ENCODE measurements around the gene TASP1.
"Not testable (repeated sequence)": the region's sequence is repeated elsewhere in the genome, so short reads cannot be mapped to it uniquely, and the experiment has no call there.

Gene TASP1

GRCh38 chr20:13618456-13618855 lies 20.3 kb downstream of the TASP1 start:
- not testable (repeated sequence) for H3K27ac ChIP-seq (ENCODE audit: low read depth in 2 of 2, low read length in 2 of 2); H3K4me1 ChIP-seq (ENCODE audit: control insufficient read depth in 2 of 2, insufficient read depth in 2 of 2, low read length in 2 of 2); H3K9ac ChIP-seq (ENCODE audit: low read depth in 1 of 2, low read length in 2 of 2); H3K9me3 ChIP-seq (ENCODE audit: control insufficient read depth in 2 of 2, low read length in 2 of 2); H3K27me3 ChIP-seq (ENCODE audit: control insufficient read depth in 2 of 2, insufficient read depth in 2 of 2, low read length in 2 of 2); H3K36me3 ChIP-seq (ENCODE audit: control insufficient read depth in 2 of 2, insufficient read depth in 2 of 2, low read length in 2 of 2); H3K4me3 ChIP-seq (ENCODE audit: low read length in 2 of 2)

GRCh38 chr20:13617585-13617984 lies 21.1 kb downstream of the TASP1 start:
- H3K36me3 ChIP-seq (ENCODE audit: control insufficient read depth in 2 of 2, insufficient read depth in 2 of 2, low read length in 2 of 2); H3K9me3 ChIP-seq (ENCODE audit: control insufficient read depth in 2 of 2, low read length in 2 of 2); H3K27me3 ChIP-seq (ENCODE audit: control insufficient read depth in 2 of 2, insufficient read depth in 2 of 2, low read length in 2 of 2); H3K27ac ChIP-seq (ENCODE audit: low read depth in 2 of 2, low read length in 2 of 2); H3K4me3 ChIP-seq (ENCODE audit: low read length in 2 of 2); H3K4me1 ChIP-seq (ENCODE audit: control insufficient read depth in 2 of 2, insufficient read depth in 2 of 2, low read length in 2 of 2); H3K9ac ChIP-seq (ENCODE audit: low read depth in 1 of 2, low read length in 2 of 2): not testable (repeated sequence)

DNA sequence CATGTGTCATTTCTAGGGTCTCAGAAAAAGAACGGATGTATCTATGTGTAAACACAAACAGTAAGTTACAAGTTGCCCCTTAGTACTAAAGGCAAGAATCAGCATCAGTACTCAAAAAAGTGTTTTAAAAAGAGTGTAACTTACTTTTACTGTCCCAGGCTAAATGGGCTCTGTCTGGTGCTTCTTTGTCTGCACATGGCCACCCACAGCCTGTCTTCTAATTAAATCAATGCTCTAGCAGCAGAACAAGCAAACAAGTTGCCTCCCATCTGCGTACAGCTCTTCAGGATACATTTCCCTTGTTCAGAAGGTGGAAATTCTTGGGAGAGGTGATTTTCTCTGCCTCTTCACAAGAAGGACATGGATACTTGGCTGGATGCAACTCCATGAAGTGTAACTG lies 22.0 kb downstream of the TASP1 start:
- not testable (repeated sequence) for H3K27me3 ChIP-seq (ENCODE audit: control insufficient read depth in 2 of 2, insufficient read depth in 2 of 2, low read length in 2 of 2); H3K4me1 ChIP-seq (ENCODE audit: control insufficient read depth in 2 of 2, insufficient read depth in 2 of 2, low read length in 2 of 2); H3K4me3 ChIP-seq (ENCODE audit: low read length in 2 of 2); H3K9me3 ChIP-seq (ENCODE audit: control insufficient read depth in 2 of 2, low read length in 2 of 2); H3K36me3 ChIP-seq (ENCODE audit: control insufficient read depth in 2 of 2, insufficient read depth in 2 of 2, low read length in 2 of 2); H3K9ac ChIP-seq (ENCODE audit: low read depth in 1 of 2, low read length in 2 of 2); H3K27ac ChIP-seq (ENCODE audit: low read depth in 2 of 2, low read length in 2 of 2)

- H3K4me3 ChIP-seq (ENCODE audit: low read length in 2 of 2), result no peak overlapping the region
- no peak overlapping the region for H3K27ac ChIP-seq (ENCODE audit: low read depth in 2 of 2, low read length in 2 of 2)
- no peaks in the 10 kb centered on the region for H3K27me3 ChIP-seq (ENCODE audit: control insufficient read depth in 2 of 2, insufficient read depth in 2 of 2, low read length in 2 of 2)
- no peak overlapping the region for H3K9ac ChIP-seq (ENCODE audit: low read depth in 1 of 2, low read length in 2 of 2)
- no peaks in the 10 kb centered on the region for H3K9me3 ChIP-seq (ENCODE audit: control insufficient read depth in 2 of 2, low read length in 2 of 2)
- H3K36me3 ChIP-seq (ENCODE audit: control insufficient read depth in 2 of 2, insufficient read depth in 2 of 2, low read length in 2 of 2), result peaks cover 0 to 5% of the 10 kb centered on the region in 2 donors
- no peaks in the 10 kb centered on the region for H3K4me1 ChIP-seq (ENCODE audit: control insufficient read depth in 2 of 2, insufficient read depth in 2 of 2, low read length in 2 of 2)
These were observed 24.8 kb downstream of the TASP1 start for GRCh38 chr20:13613917-13614316.

DNA sequence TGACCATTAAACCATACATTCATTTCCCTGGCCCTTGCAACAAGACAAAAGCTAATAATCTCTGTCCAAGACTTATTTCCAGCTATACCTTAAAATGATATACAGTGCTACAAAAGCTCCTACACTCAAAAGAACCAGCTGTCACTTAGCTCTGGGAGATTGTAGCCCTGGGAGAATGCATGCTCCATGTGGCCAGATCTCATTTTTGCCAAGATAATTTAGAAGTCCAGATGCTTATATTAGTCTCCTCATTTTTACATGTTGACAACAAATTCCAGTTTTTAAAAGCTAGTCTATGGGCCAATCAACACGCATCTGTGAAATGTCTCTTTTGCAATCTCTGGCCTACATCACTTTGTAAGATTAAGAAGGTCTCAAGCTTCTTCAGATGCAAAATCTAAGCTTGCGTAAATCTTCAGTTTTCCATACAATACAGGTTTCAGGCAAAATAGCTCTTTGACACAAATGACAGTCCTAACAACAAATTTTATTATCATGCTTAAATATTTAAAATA lies 27.1 kb downstream of the TASP1 start:
- Histone ChIP-seq H3K4me3 (ENCODE audit: low read length in 2 of 2) (no peak overlapping the region), H3K4me1 (ENCODE audit: control insufficient read depth in 2 of 2, insufficient read depth in 2 of 2, low read length in 2 of 2) (no peaks in the 10 kb centered on the region), H3K9ac (ENCODE audit: low read depth in 1 of 2, low read length in 2 of 2) (no peak overlapping the region), H3K27ac (ENCODE audit: low read depth in 2 of 2, low read length in 2 of 2) (no peak overlapping the region), H3K9me3 (ENCODE audit: control insufficient read depth in 2 of 2, low read length in 2 of 2) (no peaks in the 10 kb centered on the region), H3K27me3 (ENCODE audit: control insufficient read depth in 2 of 2, insufficient read depth in 2 of 2, low read length in 2 of 2) (no peaks in the 10 kb centered on the region), H3K36me3 (ENCODE audit: control insufficient read depth in 2 of 2, insufficient read depth in 2 of 2, low read length in 2 of 2) (peaks cover 0 to 5% of the 10 kb centered on the region in 2 donors)

DNA sequence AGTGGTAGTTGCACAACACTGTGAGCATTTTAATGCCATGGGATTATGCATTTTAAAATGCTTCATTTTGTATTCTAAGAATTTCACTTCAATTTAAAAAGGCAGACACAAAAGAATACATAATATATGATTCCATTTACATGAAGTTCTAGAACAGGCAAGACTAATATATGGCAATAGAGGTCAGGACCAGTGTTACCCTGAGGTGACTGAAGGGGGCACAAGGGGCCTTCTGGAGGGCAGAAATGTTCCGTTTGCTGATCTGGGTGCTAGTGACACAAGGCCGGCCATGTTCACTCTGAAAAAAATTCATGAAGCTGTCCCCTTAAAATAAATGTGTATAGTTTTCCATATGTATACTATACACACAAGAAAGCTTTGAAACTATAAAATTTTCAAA lies 28.5 kb downstream of the TASP1 start:
- Histone ChIP-seq H3K36me3 (ENCODE audit: control insufficient read depth in 2 of 2, insufficient read depth in 2 of 2, low read length in 2 of 2) (peaks cover 0 to 3% of the 10 kb centered on the region in 2 donors), H3K4me3 (ENCODE audit: low read length in 2 of 2) (no peak overlapping the region), H3K9me3 (ENCODE audit: control insufficient read depth in 2 of 2, low read length in 2 of 2) (no peaks in the 10 kb centered on the region), H3K4me1 (ENCODE audit: control insufficient read depth in 2 of 2, insufficient read depth in 2 of 2, low read length in 2 of 2) (no peaks in the 10 kb centered on the region), H3K9ac (ENCODE audit: low read depth in 1 of 2, low read length in 2 of 2) (no peak overlapping the region), H3K27me3 (ENCODE audit: control insufficient read depth in 2 of 2, insufficient read depth in 2 of 2, low read length in 2 of 2) (no peaks in the 10 kb centered on the region), H3K27ac (ENCODE audit: low read depth in 2 of 2, low read length in 2 of 2) (no peak overlapping the region)

GRCh38 chr20:13608066-13608465 lies 30.7 kb downstream of the TASP1 start:
- Histone ChIP-seq H3K4me1 (ENCODE audit: control insufficient read depth in 2 of 2, insufficient read depth in 2 of 2, low read length in 2 of 2) (no peaks in the 10 kb centered on the region), H3K4me3 (ENCODE audit: low read length in 2 of 2) (no peak overlapping the region), H3K27ac (ENCODE audit: low read depth in 2 of 2, low read length in 2 of 2) (no peak overlapping the region), H3K27me3 (ENCODE audit: control insufficient read depth in 2 of 2, insufficient read depth in 2 of 2, low read length in 2 of 2) (no peaks in the 10 kb centered on the region), H3K9me3 (ENCODE audit: control insufficient read depth in 2 of 2, low read length in 2 of 2) (no peaks in the 10 kb centered on the region), H3K9ac (ENCODE audit: low read depth in 1 of 2, low read length in 2 of 2) (no peak overlapping the region), H3K36me3 (ENCODE audit: control insufficient read depth in 2 of 2, insufficient read depth in 2 of 2, low read length in 2 of 2) (peaks cover 0 to 3% of the 10 kb centered on the region in 2 donors)

DNA sequence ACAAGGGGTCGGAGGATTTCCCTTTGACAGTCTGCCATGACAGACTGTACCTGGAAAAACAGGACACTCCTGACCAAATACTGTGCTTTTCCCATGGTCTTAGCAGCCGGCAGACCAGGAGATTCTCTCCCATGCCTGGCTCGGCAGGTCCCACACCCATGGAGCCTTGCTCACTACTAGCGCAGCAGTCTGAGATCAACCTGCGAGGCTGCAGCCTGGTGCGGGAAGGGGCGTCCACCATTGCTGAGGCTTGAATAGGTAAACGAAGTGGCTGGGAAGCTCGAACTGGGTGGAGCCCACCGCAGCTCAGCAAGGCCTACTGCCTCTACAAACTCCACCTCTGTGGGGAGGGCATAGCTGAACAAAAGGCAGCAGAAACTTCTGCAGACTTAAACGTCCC lies 45.3 kb downstream of the TASP1 start:
- H3K27ac ChIP-seq (ENCODE audit: low read depth in 2 of 2, low read length in 2 of 2); H3K9me3 ChIP-seq (ENCODE audit: control insufficient read depth in 2 of 2, low read length in 2 of 2); H3K4me1 ChIP-seq (ENCODE audit: control insufficient read depth in 2 of 2, insufficient read depth in 2 of 2, low read length in 2 of 2); H3K9ac ChIP-seq (ENCODE audit: low read depth in 1 of 2, low read length in 2 of 2); H3K36me3 ChIP-seq (ENCODE audit: control insufficient read depth in 2 of 2, insufficient read depth in 2 of 2, low read length in 2 of 2); H3K27me3 ChIP-seq (ENCODE audit: control insufficient read depth in 2 of 2, insufficient read depth in 2 of 2, low read length in 2 of 2); H3K4me3 ChIP-seq (ENCODE audit: low read length in 2 of 2): not testable (repeated sequence)

- Histone ChIP-seq H3K9ac (ENCODE audit: low read depth in 1 of 2, low read length in 2 of 2) (no peak overlapping the region), H3K4me1 (ENCODE audit: control insufficient read depth in 2 of 2, insufficient read depth in 2 of 2, low read length in 2 of 2) (no peaks in the 10 kb centered on the region), H3K27me3 (ENCODE audit: control insufficient read depth in 2 of 2, insufficient read depth in 2 of 2, low read length in 2 of 2) (no peaks in the 10 kb centered on the region), H3K27ac (ENCODE audit: low read depth in 2 of 2, low read length in 2 of 2) (no peak overlapping the region), H3K36me3 (ENCODE audit: control insufficient read depth in 2 of 2, insufficient read depth in 2 of 2, low read length in 2 of 2) (peaks cover 2 to 4% of the 10 kb centered on the region in 2 donors), H3K9me3 (ENCODE audit: control insufficient read depth in 2 of 2, low read length in 2 of 2) (no peaks in the 10 kb centered on the region), H3K4me3 (ENCODE audit: low read length in 2 of 2) (no peak overlapping the region)
These were observed 50.7 kb downstream of the TASP1 start for GRCh38 chr20:13588049-13588448.

GRCh38 chr20:13587370-13587769 lies 51.4 kb downstream of the TASP1 start:
- Histone ChIP-seq H3K9ac (ENCODE audit: low read depth in 1 of 2, low read length in 2 of 2) (no peak overlapping the region), H3K27ac (ENCODE audit: low read depth in 2 of 2, low read length in 2 of 2) (no peak overlapping the region), H3K27me3 (ENCODE audit: control insufficient read depth in 2 of 2, insufficient read depth in 2 of 2, low read length in 2 of 2) (no peaks in the 10 kb centered on the region), H3K9me3 (ENCODE audit: control insufficient read depth in 2 of 2, low read length in 2 of 2) (peaks cover 0 to 4% of the 10 kb centered on the region in 2 donors), H3K4me1 (ENCODE audit: control insufficient read depth in 2 of 2, insufficient read depth in 2 of 2, low read length in 2 of 2) (no peaks in the 10 kb centered on the region), H3K4me3 (ENCODE audit: low read length in 2 of 2) (no peak overlapping the region), H3K36me3 (ENCODE audit: control insufficient read depth in 2 of 2, insufficient read depth in 2 of 2, low read length in 2 of 2) (peaks cover 4 to 9% of the 10 kb centered on the region in 2 donors)

DNA sequence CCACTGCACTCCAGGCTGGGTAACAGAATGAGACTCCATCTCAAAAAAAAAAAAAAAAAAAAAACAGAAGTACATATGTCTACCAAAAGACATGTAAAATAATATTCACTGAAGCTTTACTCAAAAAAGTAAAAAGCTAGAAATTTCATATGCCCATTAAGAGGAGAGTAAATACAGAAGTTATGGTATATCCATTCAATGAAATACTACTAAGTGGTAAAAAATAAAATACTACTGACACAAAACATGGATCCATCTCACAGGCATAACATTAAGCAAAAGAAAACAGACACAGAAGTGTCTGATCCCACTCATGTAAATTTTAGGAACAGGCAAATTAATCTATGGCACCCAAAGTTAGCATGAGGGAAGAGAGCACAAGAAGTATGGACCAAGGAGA lies 52.6 kb downstream of the TASP1 start:
- Histone ChIP-seq H3K9me3 (ENCODE audit: control insufficient read depth in 2 of 2, low read length in 2 of 2) (peaks cover 0 to 4% of the 10 kb centered on the region in 2 donors), H3K27me3 (ENCODE audit: control insufficient read depth in 2 of 2, insufficient read depth in 2 of 2, low read length in 2 of 2) (no peaks in the 10 kb centered on the region), H3K36me3 (ENCODE audit: control insufficient read depth in 2 of 2, insufficient read depth in 2 of 2, low read length in 2 of 2) (peaks cover 4 to 9% of the 10 kb centered on the region in 2 donors), H3K27ac (ENCODE audit: low read depth in 2 of 2, low read length in 2 of 2) (no peak overlapping the region), H3K4me1 (ENCODE audit: control insufficient read depth in 2 of 2, insufficient read depth in 2 of 2, low read length in 2 of 2) (no peaks in the 10 kb centered on the region), H3K9ac (ENCODE audit: low read depth in 1 of 2, low read length in 2 of 2) (no peak overlapping the region), H3K4me3 (ENCODE audit: low read length in 2 of 2) (no peak overlapping the region)

Data from mucosa of rectum (tissue), 2 donors.